ENCODE data around the gene FHDC1. TPM values are rescaled to one million over a fixed set of nuclear protein-coding genes. Genes with fewer than 3 reads are reported as not detected.

Gene FHDC1
- total RNA-seq, 2 donors from 2014 or later, result 1.2 to 2.4 TPM

GRCh38 chr4:153022241-153022715 is 86.2 kb downstream of the FHDC1 start:
- intact Hi-C loops (cut with DNase I), result no loop called here
- DNase-seq (ENCODE audit: low spot score), result no peak

DNA sequence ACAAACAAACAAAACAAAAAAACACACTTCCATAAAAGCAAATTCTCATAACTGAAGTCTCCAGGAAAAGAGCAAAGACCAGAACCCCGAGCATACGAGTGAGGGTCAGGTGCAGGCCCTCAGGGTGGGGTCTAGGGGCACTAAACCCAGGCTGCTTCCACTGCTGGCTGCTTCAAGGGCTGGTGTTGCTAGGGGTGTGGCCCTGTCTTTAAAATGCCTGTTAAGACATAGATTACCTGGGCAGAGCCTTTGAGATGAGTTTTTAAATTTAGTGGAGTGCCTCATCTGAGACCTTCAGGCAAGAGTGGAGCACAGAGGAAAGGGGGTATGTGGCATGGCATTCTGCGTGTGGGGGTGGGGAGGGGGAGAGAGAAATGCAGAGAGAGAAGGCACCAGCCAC is 87.0 kb downstream of the FHDC1 start:
- intact Hi-C loops (cut with DNase I), result no loop called here
- no peak for DNase-seq (ENCODE audit: low spot score)

DNA sequence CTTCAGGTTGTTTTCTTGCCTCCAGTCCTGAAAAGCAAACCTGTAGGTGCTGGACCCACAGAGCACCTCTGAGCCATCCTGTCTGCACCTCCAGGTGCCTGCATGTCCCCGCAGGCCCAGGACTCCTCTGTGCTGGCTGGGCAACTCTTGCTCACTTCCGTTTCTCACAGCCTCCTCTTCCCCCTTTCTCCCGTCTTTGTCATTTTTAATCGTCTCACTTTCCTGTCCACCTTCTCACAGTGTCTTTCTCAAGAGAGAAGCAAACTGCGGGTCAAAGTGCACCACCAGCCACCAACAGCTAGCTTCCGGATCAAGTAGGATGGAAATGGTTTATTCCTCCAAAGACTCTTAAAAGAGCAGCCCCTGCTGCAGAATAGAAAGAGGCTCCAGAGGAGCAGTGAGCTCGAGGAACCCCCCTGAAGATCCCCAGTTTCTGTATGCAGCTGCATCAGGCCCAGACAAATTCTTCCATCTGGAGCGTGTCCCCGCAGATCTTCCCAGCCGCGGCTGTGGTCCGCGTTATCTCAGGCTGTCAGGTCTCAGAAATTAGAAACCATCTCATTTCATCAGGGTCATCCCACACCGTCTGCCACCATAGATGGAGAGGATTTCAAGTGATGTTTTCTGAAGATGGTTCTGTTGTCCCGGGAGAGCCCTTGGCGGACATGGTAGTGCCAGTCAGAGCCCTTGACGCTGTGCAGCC is 87.7 kb downstream of the FHDC1 start:
- intact Hi-C loops (cut with DNase I), result no loop called here

GRCh38 chr4:153024466-153024865 is 88.3 kb downstream of the FHDC1 start:
- intact Hi-C loops (cut with DNase I), result no loop called here
- no peak for DNase-seq (ENCODE audit: low spot score)

More for the DNA sequence above, 87.7 kb downstream of the FHDC1 start:
- DNase-seq (ENCODE audit: low spot score), result no peak

DNA sequence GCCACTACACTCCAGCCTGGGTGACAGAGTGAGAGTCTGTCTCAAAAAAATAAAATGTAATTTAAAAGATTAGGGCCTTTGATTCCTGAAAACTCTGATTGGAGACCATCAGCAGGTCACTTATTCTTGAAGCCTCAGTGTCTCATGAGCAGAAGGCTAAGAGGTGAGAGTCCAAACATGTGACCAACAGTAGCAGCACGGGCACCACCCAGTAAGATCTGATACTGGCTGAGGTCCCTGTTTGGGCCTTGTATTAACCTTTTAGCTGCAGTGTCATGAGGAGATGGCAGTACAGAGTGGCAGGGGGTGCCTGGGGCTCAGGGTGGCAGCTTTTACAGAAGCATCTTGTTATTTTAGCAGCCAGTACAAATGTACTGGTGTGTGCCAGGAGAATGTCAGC is 89.3 kb downstream of the FHDC1 start:
- no peak for DNase-seq (ENCODE audit: low spot score)
- intact Hi-C loops (cut with DNase I), result no loop called here

DNA sequence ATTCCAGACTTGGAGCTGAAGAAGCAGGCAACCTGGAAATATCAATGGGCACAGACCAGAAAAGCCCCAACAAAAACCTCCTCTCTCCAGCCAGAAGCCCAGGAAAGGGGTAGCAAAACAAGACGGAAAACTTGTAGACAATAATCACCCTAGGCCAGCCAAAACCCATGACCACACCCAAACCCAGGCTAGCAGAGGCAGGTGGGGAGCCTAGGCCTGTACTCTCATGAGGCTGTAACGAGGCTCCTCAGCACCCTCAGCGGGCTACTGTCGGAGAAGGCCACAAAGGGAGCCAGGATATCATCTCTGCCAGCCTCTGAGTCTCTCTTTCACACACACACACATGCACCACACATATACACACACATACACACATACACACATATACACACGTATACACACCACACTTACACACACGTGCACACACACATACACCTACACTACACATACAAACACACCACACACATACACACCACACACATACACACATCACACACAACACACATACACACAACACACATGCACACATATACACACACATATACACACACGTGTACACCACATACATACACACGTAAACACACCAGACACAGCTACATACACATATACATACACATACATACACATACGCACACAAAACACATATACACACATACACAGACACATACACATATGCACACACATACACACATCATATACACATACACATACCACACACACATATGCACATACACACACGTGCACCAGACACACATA is 90.6 kb downstream of the FHDC1 start:
- intact Hi-C loops (cut with DNase I), result no loop called here
- no peak for DNase-seq (ENCODE audit: low spot score)

- DNase-seq (ENCODE audit: low spot score), result no peak
- intact Hi-C loops (cut with DNase I), result no loop called here
Observed at GRCh38 chr4:153027866-153028265, 91.7 kb downstream of the FHDC1 start.

DNA sequence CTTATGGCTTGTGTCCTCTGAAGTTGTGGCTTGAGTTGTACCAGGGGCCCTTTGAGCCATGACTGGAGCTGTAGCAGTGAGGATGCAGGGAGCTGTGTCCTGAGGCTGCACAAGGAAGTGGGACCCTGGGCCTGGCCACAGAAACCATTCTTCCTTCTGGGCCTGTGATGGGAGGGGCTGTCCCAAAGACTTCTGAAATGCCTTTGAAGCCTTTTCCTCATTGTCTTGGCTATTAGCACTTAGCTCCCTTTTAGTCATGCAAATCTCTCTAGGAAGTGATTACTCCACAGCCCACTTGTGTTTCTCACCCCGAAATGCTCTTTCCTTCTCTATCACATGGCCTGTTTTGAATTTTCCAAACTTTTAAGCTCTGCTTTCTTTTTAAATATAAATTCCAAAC is 92.4 kb downstream of the FHDC1 start:
- intact Hi-C loops (cut with DNase I), result no loop called here
- no peak for DNase-seq (ENCODE audit: low spot score)

Other genes with a start within 250 kb of the FHDC1 start
- gene TIGD4, start 156.6 kb upstream of the FHDC1 start, total RNA-seq, result under 1 TPM; 0.37 to 0.38 TPM
- gene ARFIP1, start 156.4 kb upstream of the FHDC1 start, total RNA-seq, result 10 to 100 TPM; 34.0 to 35.5 TPM

Measured in posterior vena cava (tissue), 2 donors.